Mammary epithelial cell (primary cell): ENCODE measurements around the gene PLA2G6.

Source experiments
- CTCF ChIP-seq, 2 donors: IDR thresholded peaks in 1 of 2; conservative IDR thresholded peaks in 1 of 2; 2 replicates each; pipeline ENCODE4 v1.5.1; 2011 to 2012; ENCODE audit warnings: inconsistent platforms in 2 of 2, low read length in 2 of 2, mild to moderate bottlenecking in 2 of 2, control low read depth in 1 of 2, low read depth in 1 of 2; ENCODE audit not compliant: insufficient read depth in 1 of 2; ENCODE audit errors: extremely low read depth in 1 of 2
- EZH2 ChIP-seq: IDR thresholded peaks from 2 replicates; pipeline ENCODE4 v1.6.1; 2012; ENCODE audit warnings: low read length, inconsistent platforms, borderline replicate concordance

GRCh38 chr22:38133331-38133730, 48.3 kb downstream of the PLA2G6 start:
- TF ChIP-seq CTCF (conservative IDR thresholded peaks at IDR 0.05 in 1 of 2, IDR thresholded peaks at IDR 0.05 in 1 of 2; ENCODE audit: extremely low read depth in 1 of 2, insufficient read depth in 1 of 2, low read depth in 1 of 2, low read length in 2 of 2) (no peak), EZH2 (no peak)
